Measurements from ENCODE around the gene RPL19.
A peak's percentile ranks its signal among the peaks of the same experiment; 100 is the strongest.

The RPL19 gene

GRCh38 chr17:39225308-39225958 lies 25.4 kb downstream of the RPL19 start, which contains the start of gene STAC2:
STAC2 (minus strand) TSS chr17:39225945; CDS start chr17:39225502, 443 bp downstream.
- ATAC-seq: peak; percentile 29 to 33

DNA sequence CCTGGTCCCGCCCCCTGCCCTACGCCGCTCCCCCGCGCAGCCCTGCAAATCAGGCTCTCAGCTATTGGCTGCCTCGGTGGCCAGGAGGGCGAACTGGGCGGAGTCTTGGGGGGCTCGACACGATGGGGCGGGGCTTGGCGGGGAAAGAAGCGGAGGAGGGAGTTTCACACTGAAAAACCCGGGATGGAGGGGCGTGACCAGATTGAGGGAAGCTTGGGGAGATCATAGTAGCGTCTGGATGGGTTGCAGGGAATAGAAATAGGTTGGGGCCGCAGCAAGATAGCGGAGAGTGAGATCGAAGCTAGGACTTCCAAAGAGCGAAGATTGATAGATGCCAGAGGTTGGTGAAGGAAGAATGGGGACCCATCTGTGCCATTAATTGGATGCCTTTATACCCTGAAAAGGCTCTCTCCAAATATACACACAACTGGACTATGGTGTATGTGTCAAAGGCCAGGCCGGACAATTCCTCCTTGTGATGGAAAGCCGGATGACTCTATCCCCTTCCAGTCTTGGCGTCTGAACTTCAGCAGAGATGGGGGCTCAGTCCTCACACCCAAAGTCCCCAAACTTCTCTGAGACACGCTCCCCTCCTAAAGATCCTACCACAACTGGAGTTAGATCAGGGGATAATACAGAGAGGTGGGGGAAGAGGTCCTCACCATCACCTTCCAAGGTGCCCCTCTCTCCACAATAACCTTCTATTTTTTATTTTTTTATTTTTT lies 26.0 kb downstream of the RPL19 start:
- peak; percentile 62 to 65 for ATAC-seq

DNA sequence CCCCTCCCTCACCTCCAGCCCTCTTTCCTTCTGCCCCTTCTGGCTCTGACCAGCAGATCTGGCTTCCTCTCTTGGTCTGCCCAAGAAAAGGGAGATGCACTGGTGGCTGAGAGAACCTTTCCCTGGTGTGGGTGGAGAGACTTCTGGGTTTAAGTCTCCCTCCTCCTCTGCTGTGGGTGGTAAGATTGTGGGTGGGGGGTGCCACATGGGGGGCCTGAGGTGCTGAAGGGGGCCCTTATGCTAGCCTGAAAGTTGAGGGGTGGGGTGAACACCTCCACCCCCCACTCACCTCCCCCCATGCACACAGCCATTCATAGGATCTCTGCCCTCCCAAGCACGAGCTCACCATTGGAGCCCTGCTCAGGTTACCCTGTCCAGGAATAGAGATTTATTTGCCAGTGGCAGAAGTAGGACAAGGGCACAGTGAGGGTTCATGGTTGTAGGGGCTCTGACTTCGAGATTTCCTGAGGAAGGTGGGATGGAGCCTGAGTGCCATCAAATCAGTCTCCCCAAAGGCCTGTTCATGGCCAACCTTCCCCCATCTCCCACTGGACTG lies 27.4 kb downstream of the RPL19 start:
- no peak for ATAC-seq

GRCh38 chr17:39229274-39229913 lies 29.3 kb downstream of the RPL19 start:
- ATAC-seq: no peak

- no peak for ATAC-seq
These were observed 30.3 kb downstream of the RPL19 start for GRCh38 chr17:39230361-39230760.

DNA sequence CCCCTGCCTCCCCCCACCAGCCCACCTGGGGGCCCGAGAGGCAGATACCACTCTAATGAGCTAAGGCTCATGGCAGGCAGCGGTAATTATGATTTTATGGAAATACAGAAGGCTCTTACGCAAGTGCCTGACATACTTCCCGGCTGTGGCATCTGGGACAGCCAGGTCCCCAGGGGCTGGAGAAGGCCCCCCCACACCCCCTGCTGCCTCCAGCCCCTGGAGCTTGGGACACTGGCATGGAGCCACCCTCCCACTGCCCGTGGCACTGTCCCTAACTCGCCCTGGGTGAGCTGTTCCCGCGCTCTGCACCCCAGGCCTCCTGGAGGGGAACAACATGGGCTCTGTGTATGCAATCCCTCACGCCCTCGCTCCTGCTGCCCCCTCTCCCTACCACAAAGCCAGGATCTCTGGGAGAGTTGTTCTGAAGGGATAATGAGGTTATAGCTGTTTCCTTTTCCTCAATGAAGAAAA lies 31.0 kb downstream of the RPL19 start:
- ATAC-seq: no peak

DNA sequence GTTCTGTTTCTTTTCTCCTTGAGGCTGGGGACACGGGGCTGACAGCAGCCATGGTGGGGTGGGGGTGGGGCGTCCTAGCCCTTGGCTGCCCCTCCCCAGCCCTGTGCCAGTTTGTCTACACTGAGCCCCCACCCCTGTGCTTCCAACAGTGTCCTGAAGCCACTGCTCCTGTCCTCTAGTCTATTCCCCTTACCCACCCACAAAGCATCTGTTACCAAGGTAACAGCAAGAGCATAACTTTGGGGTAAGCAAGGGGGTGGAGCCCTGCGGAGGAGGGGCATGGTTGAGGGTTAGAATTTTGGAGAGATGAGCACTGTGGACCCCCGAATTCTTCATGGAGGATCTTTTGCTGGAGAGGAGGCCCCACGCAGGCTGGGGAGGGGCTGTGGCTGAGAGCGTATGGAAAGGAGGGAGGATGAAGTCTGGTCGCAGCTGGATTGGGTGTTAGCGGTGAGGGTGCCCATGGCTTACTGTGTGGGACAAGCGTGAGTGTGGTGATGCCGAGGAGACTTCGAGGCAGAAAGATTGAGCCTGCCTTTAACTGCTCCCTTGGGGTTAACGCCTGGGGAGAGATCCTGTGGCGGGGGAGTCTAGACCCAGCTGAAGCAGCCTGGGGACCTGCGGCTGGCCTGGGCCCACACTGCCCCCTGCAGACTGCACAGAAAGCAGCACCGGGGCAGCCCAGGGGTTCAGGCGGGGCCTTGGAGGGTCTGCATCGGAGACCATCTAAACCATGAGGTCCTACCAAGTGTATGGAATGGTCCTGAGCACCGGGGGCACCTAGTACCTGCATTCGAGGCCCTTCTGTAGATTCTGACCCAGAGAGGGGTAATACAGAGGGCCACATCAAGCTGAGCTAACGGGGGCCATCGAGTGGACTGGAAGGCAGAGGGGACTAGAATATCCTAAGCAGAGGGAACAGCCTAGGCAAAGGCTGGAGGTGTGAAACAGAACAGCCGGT lies 31.8 kb downstream of the RPL19 start:
- peak; percentile 76 to 81 for ATAC-seq

DNA sequence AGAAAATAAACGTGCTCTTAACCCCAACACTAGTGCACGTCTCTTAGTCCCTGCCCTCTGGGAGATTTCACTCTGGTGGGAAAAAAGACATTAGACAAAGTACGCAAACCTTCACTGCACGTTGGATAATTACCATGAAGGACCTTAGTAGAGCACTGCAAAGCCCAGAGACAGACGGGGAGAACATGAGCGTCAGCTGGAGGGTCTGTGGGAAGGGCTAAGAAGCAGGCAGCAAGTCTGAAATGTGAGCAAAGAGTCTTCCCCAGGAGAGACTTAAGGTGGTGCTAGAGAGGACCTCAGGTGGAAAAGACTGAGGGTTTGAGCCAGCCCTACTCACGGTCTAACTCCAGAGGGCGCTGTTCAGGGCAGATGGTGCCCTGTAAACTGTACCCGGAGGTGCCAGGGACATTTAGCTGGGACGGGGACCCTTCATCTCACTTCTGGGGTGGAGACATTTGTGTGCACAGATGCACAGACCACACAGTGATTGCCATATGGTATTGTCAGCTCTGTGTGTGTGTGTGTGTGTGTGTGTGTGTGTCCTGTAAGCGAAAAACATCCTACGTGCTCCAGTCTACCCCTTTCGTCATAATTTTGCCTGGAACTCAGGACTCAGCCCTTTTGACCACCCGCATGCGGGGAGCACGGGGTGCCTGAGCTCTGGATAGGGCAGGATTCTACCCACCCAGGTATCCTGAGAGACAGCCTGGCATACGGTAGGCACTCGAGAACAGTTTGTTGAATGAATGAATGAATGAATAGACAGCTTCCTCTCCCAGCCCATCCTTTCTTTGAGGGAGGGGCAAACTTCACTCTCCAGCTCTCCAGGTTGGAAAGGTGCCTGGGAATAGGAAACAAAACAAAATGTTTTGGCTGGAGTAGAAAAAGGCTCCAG lies 35.7 kb downstream of the RPL19 start:
- ATAC-seq: peak; percentile 33 to 42

GRCh38 chr17:39236450-39236927 lies 36.4 kb downstream of the RPL19 start:
- no peak for ATAC-seq

GRCh38 chr17:39236981-39237441 lies 36.9 kb downstream of the RPL19 start:
- ATAC-seq: no peak

- ATAC-seq: no peak
These were observed 37.5 kb downstream of the RPL19 start for GRCh38 chr17:39237586-39237985.

DNA sequence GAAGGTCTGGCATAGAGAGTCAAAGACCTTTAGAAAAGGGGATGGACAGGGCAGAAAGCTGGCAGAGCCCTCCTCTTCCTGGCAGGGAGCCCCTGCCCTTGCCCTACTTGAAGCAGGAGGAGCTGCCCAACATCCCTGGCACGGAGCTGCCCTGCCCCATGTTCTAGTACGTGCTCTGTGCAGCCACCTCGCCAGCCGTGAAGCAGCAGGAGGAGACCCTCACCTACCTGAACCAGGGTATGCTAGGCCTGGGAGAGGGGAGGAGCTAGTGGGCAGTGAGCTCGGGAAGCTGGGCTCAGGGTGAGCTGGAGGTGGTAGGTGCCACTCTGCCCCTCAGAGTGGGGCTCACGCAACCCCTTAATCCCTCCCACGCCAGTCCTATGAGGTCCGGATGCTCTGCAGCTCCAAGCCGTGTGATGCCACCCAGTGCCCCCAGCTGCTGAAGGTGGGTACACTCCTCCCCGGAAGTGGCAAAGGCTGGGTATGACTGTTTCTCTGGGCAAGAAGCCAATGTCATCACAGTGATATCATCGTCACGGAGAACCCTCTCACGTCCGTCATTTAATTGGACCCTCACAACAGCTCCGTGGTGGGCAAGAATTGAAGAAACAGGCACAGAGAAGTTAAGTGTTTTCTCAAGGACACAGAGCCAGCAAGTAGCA lies 38.4 kb downstream of the RPL19 start:
- ATAC-seq: peak; percentile 83 to 89

GRCh38 chr17:39239640-39240314 lies 39.7 kb downstream of the RPL19 start:
- peak; percentile 41 to 60 for ATAC-seq

DNA sequence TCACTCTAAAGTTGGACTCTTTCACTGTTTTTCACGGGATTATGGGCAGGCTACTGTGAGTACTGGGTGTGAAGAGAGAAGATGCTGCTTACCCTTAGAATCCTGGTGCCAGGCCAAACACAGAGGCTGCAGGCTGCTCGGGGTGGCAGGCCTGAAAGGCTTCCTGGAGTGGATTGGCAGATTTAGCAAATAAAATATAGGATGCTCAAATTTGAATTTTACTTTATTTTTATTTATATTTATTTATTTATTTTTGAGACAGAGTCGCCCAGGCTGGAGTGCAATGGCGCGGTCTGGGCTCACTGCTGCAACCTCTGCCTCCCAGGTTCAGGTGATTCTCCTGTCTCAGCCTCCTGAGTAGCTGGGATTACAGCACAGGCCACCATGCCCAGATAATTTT lies 40.5 kb downstream of the RPL19 start:
- ATAC-seq: no peak

- no peak for ATAC-seq
These were observed 43.1 kb downstream of the RPL19 start for GRCh38 chr17:39243155-39243554.

GRCh38 chr17:39244016-39244599 lies 44.0 kb downstream of the RPL19 start:
- ATAC-seq: no peak

GRCh38 chr17:39244600-39245570 lies 44.8 kb downstream of the RPL19 start:
- peak; percentile 88 to 95 for ATAC-seq

DNA sequence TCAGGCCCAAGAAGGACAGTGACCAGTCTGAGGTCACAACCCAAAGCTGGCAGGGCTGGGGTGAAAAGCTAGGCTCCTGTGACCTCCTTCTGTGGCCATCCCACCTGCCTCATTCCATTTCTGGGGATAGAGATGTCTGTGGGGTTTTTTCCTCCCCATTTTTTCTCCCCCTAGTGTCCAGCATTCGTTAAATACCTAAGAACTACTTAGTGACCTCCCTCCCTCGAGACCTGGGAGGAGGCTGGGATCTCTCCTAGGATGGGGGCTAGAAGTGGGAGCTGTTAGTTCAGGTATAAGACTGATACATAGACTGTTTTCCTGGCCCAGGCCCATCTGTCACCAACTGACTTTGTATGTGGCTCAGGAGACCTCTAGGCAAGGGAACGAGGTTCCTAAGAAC lies 46.2 kb downstream of the RPL19 start:
- no peak for ATAC-seq

Measured in activated CD4-positive, CD25-positive, alpha-beta regulatory T cell treated with anti-CD3 and anti-CD28 coated beads, Interleukin-2, amount 50 U/mL, for 24 hours (primary cell).